Measurements from ENCODE around the gene FXYD6. TPM values are rescaled to one million over a fixed set of nuclear protein-coding genes. Genes with fewer than 3 reads are reported as not detected.

The FXYD6 gene
- total and polyA plus RNA-seq, 4 donors: 14.5 to 28.7 (median 28.4) TPM

DNA sequence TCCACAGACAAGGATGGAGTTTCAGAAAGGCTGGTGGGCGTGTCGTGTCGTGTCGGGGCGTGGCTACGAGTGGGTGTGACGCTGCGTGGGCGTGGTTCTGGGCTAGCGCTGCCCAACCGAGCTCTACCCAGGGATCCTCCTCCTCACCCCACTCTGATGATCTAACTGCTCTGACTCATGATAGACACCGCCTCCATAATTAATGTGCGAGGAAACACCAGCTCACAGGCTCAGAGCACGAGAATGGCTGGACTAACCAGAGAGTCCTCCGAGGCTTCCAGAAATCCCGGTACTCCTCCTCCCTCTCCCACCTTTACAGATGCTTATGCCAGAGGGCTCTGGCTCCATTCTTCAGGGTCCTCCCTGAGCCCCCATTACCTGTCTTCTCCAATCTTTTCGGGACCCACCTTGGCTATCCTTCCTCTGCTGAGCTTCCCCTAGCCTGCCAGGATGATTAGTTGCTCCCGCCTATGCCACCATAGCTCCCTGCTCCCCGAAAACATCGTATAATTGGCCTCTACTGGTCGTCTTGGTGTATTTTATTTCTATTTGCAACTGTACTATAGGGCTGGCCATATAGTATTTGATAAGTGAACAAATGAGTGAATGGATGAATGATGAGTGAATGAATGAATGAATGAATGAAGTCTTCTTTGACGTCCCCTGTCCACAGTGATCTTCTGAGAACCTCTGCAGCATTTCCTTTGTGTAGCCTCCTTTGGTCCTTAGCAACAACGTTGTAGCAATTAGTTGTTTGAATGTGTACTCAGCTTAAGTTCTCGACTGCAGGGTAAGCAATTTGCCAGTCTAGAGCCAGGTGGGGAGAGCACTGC lies 31.0 kb upstream of the FXYD6 start:
- intact Hi-C loops (cut with DNase I): no loop called here
- Histone ChIP-seq H3K4me3 (ENCODE audit: low read length in 2 of 2) (no peak overlapping the region), H3K9me3 (ENCODE audit: control insufficient read depth, low read length) (no peaks in the 10 kb centered on the region), H3K27me3 (ENCODE audit: control insufficient read depth in 1 of 2, insufficient read depth in 2 of 2, low read length in 1 of 2) (no peaks in the 10 kb centered on the region), H3K36me3 (ENCODE audit: control insufficient read depth in 1 of 2, insufficient read depth in 2 of 2, low read length in 1 of 2) (no peaks in the 10 kb centered on the region), H3K27ac (ENCODE audit: low read depth in 1 of 2, low read length in 2 of 2) (no peak overlapping the region), H3K4me1 (ENCODE audit: control insufficient read depth in 1 of 2, insufficient read depth in 2 of 2, low read length in 2 of 2) (no peaks in the 10 kb centered on the region)
- peak; percentile 87 to 93 for DNase-seq
- ATAC-seq (ENCODE audit: low FRiP score): peak; percentile 88
- WGBS, 2 donors: 29 to 30% methylated on average over 24 of the region's 24 CpGs

DNA sequence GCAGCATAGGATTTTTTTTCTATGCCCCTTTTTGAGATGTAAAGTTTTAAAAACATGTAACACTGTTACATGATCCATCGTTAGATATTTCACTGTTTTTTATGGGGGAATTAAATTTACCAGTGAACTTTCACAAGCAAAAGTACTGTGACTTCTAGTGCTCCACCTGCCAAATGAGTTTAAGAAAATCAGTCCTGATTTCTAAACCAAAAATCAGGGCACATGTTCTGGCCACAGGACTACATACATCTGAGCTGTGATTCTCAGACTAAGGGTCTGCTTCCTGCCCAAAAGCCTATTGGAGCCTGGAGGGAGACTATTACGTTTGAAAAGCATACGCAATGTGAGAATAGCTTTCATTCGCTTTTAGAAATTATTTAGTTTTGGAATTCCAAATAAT lies 30.3 kb upstream of the FXYD6 start:
- Histone ChIP-seq H3K27me3 (ENCODE audit: control insufficient read depth in 1 of 2, insufficient read depth in 2 of 2, low read length in 1 of 2) (no peaks in the 10 kb centered on the region), H3K9me3 (ENCODE audit: control insufficient read depth, low read length) (no peaks in the 10 kb centered on the region), H3K4me3 (ENCODE audit: low read length in 2 of 2) (no peak overlapping the region), H3K27ac (ENCODE audit: low read depth in 1 of 2, low read length in 2 of 2) (no peak overlapping the region), H3K4me1 (ENCODE audit: control insufficient read depth in 1 of 2, insufficient read depth in 2 of 2, low read length in 2 of 2) (no peaks in the 10 kb centered on the region), H3K36me3 (ENCODE audit: control insufficient read depth in 1 of 2, insufficient read depth in 2 of 2, low read length in 1 of 2) (no peaks in the 10 kb centered on the region)
- intact Hi-C loops (cut with DNase I): no loop called here
- ATAC-seq (ENCODE audit: low FRiP score) (no peak), DNase-seq (no peak)
- WGBS, 2 donors: 53 to 59% methylated on average over 4 of the region's 4 CpGs

DNA sequence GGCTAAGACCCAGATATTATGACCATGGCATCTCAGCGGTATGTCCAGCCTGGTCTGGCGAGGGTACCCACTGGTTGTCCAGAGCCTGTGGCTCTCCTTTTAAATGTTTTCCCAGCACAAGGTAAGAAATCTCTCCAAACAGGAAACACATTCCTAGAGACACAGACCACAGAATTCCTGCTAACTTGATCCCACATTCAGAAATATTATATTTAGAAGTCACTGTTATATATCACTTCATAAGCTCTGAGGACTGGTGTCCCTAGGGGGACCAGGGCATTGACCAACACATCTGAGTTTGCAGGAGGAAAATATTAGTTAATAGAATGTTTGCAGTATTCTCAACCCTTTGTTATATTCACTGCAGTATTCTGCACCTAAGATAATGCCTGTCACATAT lies 29.7 kb upstream of the FXYD6 start:
- no peak overlapping the region for H3K27ac ChIP-seq (ENCODE audit: low read depth in 1 of 2, low read length in 2 of 2)
- no peaks in the 10 kb centered on the region for H3K9me3 ChIP-seq (ENCODE audit: control insufficient read depth, low read length)
- no peaks in the 10 kb centered on the region for H3K27me3 ChIP-seq (ENCODE audit: control insufficient read depth in 1 of 2, insufficient read depth in 2 of 2, low read length in 1 of 2)
- intact Hi-C loops (cut with DNase I): no loop called here
- WGBS, 2 donors: 88% methylated on average over 2 of the region's 2 CpGs
- no peak overlapping the region for H3K4me3 ChIP-seq (ENCODE audit: low read length in 2 of 2)
- no peaks in the 10 kb centered on the region for H3K36me3 ChIP-seq (ENCODE audit: control insufficient read depth in 1 of 2, insufficient read depth in 2 of 2, low read length in 1 of 2)
- H3K4me1 ChIP-seq (ENCODE audit: control insufficient read depth in 1 of 2, insufficient read depth in 2 of 2, low read length in 2 of 2): no peaks in the 10 kb centered on the region
- DNase-seq (no peak), ATAC-seq (ENCODE audit: low FRiP score) (no peak)

DNA sequence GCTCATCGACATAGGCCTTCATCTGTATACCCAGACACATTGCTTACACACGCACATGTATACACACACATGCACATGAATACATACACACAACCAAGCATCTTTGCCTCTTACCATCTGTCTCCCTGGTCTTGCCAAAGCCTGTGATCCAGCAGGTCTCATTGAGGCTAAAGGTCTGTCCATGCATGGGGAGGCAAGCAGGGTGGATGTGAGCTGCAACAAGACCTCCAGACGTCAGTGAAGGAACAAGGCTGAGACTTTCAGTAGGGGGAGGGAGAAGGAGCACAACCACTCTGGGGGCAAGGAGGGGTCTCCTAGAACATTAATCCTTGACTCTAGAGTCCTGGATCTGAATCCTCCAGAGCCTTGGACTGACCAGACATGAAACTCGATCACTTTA lies 29.1 kb upstream of the FXYD6 start:
- 68 to 84% methylated on average over 4 of the region's 4 CpGs for WGBS, 2 donors
- H3K4me3 ChIP-seq (ENCODE audit: low read length in 2 of 2): no peak overlapping the region
- no peaks in the 10 kb centered on the region for H3K4me1 ChIP-seq (ENCODE audit: control insufficient read depth in 1 of 2, insufficient read depth in 2 of 2, low read length in 2 of 2)
- ATAC-seq (ENCODE audit: low FRiP score): no peak
- no peak for DNase-seq
- no peaks in the 10 kb centered on the region for H3K9me3 ChIP-seq (ENCODE audit: control insufficient read depth, low read length)
- H3K27me3 ChIP-seq (ENCODE audit: control insufficient read depth in 1 of 2, insufficient read depth in 2 of 2, low read length in 1 of 2): no peaks in the 10 kb centered on the region
- intact Hi-C loops (cut with DNase I): no loop called here
- no peak overlapping the region for H3K27ac ChIP-seq (ENCODE audit: low read depth in 1 of 2, low read length in 2 of 2)
- H3K36me3 ChIP-seq (ENCODE audit: control insufficient read depth in 1 of 2, insufficient read depth in 2 of 2, low read length in 1 of 2): no peaks in the 10 kb centered on the region

DNA sequence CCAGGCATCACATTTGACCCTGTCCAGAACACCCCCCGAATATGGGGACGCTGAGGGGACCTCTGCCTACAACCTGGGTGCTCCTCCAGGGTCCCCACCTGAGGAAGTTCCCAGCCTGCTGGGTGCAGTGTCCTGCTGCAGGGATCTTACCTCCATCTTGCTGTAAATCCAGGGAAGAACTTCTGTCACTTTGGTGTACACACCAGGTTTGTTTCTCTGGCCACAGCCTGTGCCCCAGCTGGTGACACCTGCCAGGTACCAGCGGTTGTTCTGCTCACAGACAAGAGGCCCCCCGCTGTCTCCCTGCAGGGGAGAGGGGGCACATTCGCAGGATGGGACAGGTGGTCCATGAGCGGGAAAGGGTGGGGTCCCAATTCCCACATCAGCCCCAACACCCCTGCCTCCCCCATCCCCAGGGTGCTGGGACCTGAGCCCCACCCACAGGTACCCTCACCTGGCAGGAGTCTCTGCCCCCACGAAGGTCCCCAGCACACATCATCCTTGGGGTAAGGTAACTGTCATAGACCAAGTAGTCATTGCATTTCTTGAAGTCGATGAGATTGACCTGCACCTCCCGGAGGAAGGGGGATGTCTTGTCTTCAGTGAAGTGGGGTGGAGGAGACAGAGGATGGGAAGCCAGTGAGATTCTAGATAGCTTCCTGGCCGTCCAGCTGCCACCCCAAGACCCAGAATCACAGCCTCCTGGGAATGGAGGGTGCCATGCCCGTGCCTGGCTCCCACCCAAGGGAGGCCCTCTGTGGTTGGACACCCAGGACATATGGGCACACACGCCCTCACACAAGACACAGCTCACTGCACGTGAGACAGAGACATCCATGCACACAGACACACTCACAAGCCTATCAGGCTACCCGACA lies 27.3 kb upstream of the FXYD6 start:
- no peak for DNase-seq

DNA sequence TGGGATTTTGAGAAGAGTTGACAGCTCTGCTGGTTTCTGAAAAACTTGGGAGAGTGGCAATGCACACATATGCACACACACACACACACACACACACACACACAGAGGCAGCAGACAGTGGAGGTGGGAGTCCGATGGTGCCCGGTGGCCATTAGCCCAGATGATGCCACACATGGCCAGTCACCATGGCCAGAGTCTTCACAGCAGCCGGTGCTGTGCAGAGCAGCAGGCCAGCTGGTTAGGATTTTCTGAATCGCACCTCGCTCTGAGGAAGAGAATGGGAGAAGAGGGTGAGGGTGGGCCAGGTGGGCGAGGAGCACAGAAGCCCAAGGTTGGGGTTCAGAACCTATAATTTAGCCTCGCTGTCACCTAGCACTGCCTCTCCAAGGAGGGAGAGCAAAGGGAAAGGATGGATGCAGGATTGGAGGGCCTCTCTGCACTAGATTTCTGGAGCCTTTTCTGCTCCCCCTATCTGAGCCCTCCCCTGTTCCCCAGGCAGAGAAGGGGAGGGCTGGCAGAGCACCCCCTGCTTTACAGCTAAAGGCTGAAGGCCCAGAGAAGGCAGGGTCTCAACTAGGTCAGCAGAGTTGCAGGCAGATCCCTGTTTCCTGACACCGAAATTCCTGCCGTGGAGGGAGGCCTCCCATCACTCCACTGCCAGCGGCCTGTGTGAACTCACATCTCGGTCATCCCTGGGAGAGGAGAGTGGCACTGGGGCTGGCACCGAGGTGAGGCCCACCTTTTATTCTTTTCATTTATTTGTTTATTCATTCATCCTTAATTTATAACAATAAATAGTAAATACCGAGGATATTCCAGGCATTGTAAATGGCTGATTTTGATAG lies 25.8 kb upstream of the FXYD6 start:
- no peak for DNase-seq
- WGBS, 2 donors: 84 to 91% methylated on average over 13 of the region's 13 CpGs
- intact Hi-C loops (cut with DNase I): no loop called here

More for the DNA sequence above, 27.3 kb upstream of the FXYD6 start:
- intact Hi-C loops (cut with DNase I): no loop called here
- Histone ChIP-seq H3K4me3 (ENCODE audit: low read length in 2 of 2) (no peak overlapping the region), H3K9me3 (ENCODE audit: control insufficient read depth, low read length) (no peaks in the 10 kb centered on the region), H3K27me3 (ENCODE audit: control insufficient read depth in 1 of 2, insufficient read depth in 2 of 2, low read length in 1 of 2) (no peaks in the 10 kb centered on the region), H3K27ac (ENCODE audit: low read depth in 1 of 2, low read length in 2 of 2) (no peak overlapping the region), H3K36me3 (ENCODE audit: control insufficient read depth in 1 of 2, insufficient read depth in 2 of 2, low read length in 1 of 2) (no peaks in the 10 kb centered on the region), H3K4me1 (ENCODE audit: control insufficient read depth in 1 of 2, insufficient read depth in 2 of 2, low read length in 2 of 2) (no peaks in the 10 kb centered on the region)
- 87% methylated on average over 13 to 14 of the region's 14 CpGs for WGBS, 2 donors
- ATAC-seq (ENCODE audit: low FRiP score): no peak

DNA sequence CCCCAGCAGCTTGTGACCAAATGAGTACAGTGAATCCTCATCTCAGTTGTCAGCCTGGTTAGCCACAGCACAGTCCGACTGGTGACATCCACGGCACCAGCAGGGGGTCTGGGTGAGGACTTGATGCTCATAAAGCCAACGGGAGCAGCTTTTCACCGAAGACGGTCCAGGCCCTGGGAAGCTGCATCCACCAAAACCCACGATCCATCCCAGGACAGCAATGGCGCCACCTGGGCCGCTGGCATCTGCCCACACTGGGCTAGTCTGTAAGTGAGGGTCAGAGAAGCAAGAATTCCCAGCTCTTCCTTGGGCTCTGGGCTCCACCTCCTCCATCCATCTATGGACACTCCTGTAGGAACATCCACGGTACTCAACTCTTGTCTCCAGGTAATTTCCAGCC lies 25.1 kb upstream of the FXYD6 start:
- Histone ChIP-seq H3K27ac (ENCODE audit: low read depth in 1 of 2, low read length in 2 of 2) (no peak overlapping the region), H3K36me3 (ENCODE audit: control insufficient read depth in 1 of 2, insufficient read depth in 2 of 2, low read length in 1 of 2) (no peaks in the 10 kb centered on the region), H3K9me3 (ENCODE audit: control insufficient read depth, low read length) (no peaks in the 10 kb centered on the region), H3K27me3 (ENCODE audit: control insufficient read depth in 1 of 2, insufficient read depth in 2 of 2, low read length in 1 of 2) (no peaks in the 10 kb centered on the region), H3K4me3 (ENCODE audit: low read length in 2 of 2) (no peak overlapping the region), H3K4me1 (ENCODE audit: control insufficient read depth in 1 of 2, insufficient read depth in 2 of 2, low read length in 2 of 2) (no peaks in the 10 kb centered on the region)
- ATAC-seq (ENCODE audit: low FRiP score) (no peak), DNase-seq (no peak)
- intact Hi-C loops (cut with DNase I): no loop called here
- WGBS, 2 donors: 92 to 94% methylated on average over 9 of the region's 9 CpGs

More for the DNA sequence above, 25.8 kb upstream of the FXYD6 start:
- no peaks in the 10 kb centered on the region for H3K36me3 ChIP-seq (ENCODE audit: control insufficient read depth in 1 of 2, insufficient read depth in 2 of 2, low read length in 1 of 2)
- H3K27me3 ChIP-seq (ENCODE audit: control insufficient read depth in 1 of 2, insufficient read depth in 2 of 2, low read length in 1 of 2): no peaks in the 10 kb centered on the region
- no peak overlapping the region for H3K27ac ChIP-seq (ENCODE audit: low read depth in 1 of 2, low read length in 2 of 2)
- no peaks in the 10 kb centered on the region for H3K9me3 ChIP-seq (ENCODE audit: control insufficient read depth, low read length)
- H3K4me1 ChIP-seq (ENCODE audit: control insufficient read depth in 1 of 2, insufficient read depth in 2 of 2, low read length in 2 of 2): no peaks in the 10 kb centered on the region
- H3K4me3 ChIP-seq (ENCODE audit: low read length in 2 of 2): no peak overlapping the region
- ATAC-seq (ENCODE audit: low FRiP score): no peak

DNA sequence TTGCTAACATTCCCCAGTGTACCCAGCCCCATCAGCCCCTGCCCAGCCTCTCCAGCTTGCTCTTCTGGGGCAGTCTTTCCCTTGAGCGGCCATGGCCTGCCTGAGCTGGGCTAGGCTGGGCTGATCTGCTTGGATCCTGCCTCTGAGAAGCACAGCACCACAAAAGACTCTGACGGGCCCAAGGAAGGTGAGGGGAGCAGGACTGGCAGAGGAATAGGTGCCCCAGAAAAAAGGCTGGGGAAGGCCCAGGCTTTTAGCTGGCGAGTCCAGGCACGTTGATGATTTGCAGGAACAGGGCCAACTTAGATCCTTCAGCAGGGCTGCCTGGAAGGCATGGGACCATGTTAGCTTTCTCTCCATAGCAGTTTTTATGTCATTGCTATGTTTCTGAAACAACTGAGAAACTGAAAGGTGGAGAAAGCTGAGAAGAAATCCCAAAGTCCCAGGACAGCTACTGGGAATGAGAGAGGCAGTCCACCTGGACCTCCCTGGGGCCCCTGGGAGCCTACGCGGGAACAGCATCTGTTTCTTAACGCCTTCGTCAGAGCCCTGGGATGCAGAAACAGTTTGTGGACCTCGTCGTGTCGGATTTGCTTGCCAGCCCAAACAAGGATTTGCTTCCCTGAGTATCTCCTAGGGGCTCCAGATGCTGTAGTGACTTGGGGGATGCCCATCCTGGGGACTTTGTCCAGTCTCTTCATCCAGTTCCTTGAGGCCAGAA lies 24.4 kb upstream of the FXYD6 start:
- H3K4me1 ChIP-seq (ENCODE audit: control insufficient read depth in 1 of 2, insufficient read depth in 2 of 2, low read length in 2 of 2): no peaks in the 10 kb centered on the region
- whole genome bisulfite sequencing, 2 donors: 74 to 77% methylated on average over 11 of the region's 11 CpGs
- no peaks in the 10 kb centered on the region for H3K36me3 ChIP-seq (ENCODE audit: control insufficient read depth in 1 of 2, insufficient read depth in 2 of 2, low read length in 1 of 2)
- no peak overlapping the region for H3K27ac ChIP-seq (ENCODE audit: low read depth in 1 of 2, low read length in 2 of 2)
- no peaks in the 10 kb centered on the region for H3K27me3 ChIP-seq (ENCODE audit: control insufficient read depth in 1 of 2, insufficient read depth in 2 of 2, low read length in 1 of 2)
- intact Hi-C loops (cut with DNase I): no loop called here
- H3K4me3 ChIP-seq (ENCODE audit: low read length in 2 of 2): no peak overlapping the region
- ATAC-seq (ENCODE audit: low FRiP score): no peak
- DNase-seq: no peak
- no peaks in the 10 kb centered on the region for H3K9me3 ChIP-seq (ENCODE audit: control insufficient read depth, low read length)

All from aorta (tissue), 5 donors.